Measurements from ENCODE around the gene GMDS. TPM values are rescaled to one million over a fixed set of nuclear protein-coding genes. Genes with fewer than 3 reads are reported as not detected.

Gene GMDS
- total and polyA plus RNA-seq, 2 of the 4 experiments (the other 2 are of a cell fraction), result 7.3 to 21.9 TPM

DNA sequence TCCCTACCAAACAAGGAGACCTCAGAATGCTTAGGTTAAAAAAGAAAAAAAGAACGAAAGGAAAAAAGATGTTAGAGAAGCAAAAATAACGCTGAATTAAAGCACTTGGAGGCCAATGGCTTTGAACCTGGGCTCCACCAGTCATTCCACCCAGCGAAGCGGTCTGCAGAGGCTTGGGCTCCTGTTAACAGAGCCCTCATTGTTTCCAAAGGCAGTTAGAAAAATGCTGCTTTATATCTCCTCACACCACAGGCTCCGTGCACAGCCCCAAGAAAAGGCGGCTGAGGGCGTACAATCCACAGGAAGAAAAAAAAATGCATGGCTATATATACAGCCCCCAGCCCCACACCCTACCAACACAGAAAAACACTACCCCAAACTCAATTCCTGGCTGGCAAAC lies 379.8 kb downstream of the GMDS start:
- no peak for DNase-seq
- Histone ChIP-seq H3K9me3 (ENCODE audit: control insufficient read depth, insufficient read depth, low read length) (no peaks in the 10 kb centered on the region), H4K91ac (ENCODE audit: insufficient read depth, low read depth, low read length) (no peak overlapping the region), H2BK20ac (ENCODE audit: low read depth, low read length) (no peak overlapping the region), H3K4me1 (ENCODE audit: control insufficient read depth, insufficient read depth, low read length) (peaks cover 3% of the 10 kb centered on the region; the same call in 1 of the 2 replicates), H3K36me3 (ENCODE audit: control insufficient read depth, insufficient read depth, low read length) (no peaks in the 10 kb centered on the region), H3K18ac (ENCODE audit: low read depth, low read length) (no peak overlapping the region), H2BK5ac (ENCODE audit: low read depth, low read length, poor library complexity, severe bottlenecking) (no peak overlapping the region), H3K4ac (ENCODE audit: low read depth, low read length) (no peak overlapping the region), H4K8ac (ENCODE audit: low read depth in 2 of 2, low read length in 2 of 2) (no peak overlapping the region), H4K20me1 (ENCODE audit: insufficient read depth, low read length) (no peaks in the 10 kb centered on the region), H3K27ac (ENCODE audit: insufficient read depth, low read length) (no peak overlapping the region), H2AFZ (replicated peaks; ENCODE audit: low read length, poor library complexity) (no peak overlapping the region), H3K4me3 (ENCODE audit: insufficient read depth, low read depth, low read length) (no peak overlapping the region), H3K9me1 (ENCODE audit: insufficient read depth, low read length) (no peaks in the 10 kb centered on the region), H2AK5ac (ENCODE audit: low read depth, low read length) (no peak overlapping the region), H3K23ac (ENCODE audit: low read depth, low read length) (no peak overlapping the region), H3K14ac (replicated peaks; ENCODE audit: low read depth, low read length) (no peak overlapping the region), H3K56ac (ENCODE audit: extremely low read depth, insufficient read depth, low read length) (no peak overlapping the region), H2BK120ac (ENCODE audit: low read depth, low read length) (no peak overlapping the region), H4K5ac (ENCODE audit: low read depth, low read length) (no peak overlapping the region), H3K9ac (ENCODE audit: low read depth, low read length) (no peak overlapping the region), H2BK15ac (ENCODE audit: low read depth, low read length) (no peak overlapping the region), H3K4me2 (ENCODE audit: low read depth, low read length) (no peak overlapping the region), H2AK9ac (replicated peaks; ENCODE audit: low read depth, low read length, poor library complexity) (no peak overlapping the region), H3K79me1 (ENCODE audit: low read depth in 1 of 2, low read length in 2 of 2) (no peaks in the 10 kb centered on the region), H3K27me3 (ENCODE audit: control insufficient read depth, insufficient read depth, low read length) (no peaks in the 10 kb centered on the region)
- 79% methylated on average over 3 of the region's 7 CpGs; no CpG with 5 or more reads in 1 of the 2 experiments for WGBS, 2 experiments (ENCODE audit: extremely low coverage in 2 of 2, insufficient read length in 1 of 2)
- TF ChIP-seq MXI1 (IDR thresholded peaks at IDR 0.05; ENCODE audit: borderline replicate concordance, low read depth, low read length) (no peak), SMC3 (IDR thresholded peaks at IDR 0.05; ENCODE audit: low read depth, low read length) (no peak), RAD21 (IDR thresholded peaks at IDR 0.05; ENCODE audit: low read length) (no peak), RCOR1 (IDR thresholded peaks at IDR 0.05; ENCODE audit: insufficient replicate concordance, low read length) (no peak), FOS (IDR thresholded peaks at IDR 0.05; ENCODE audit: low read depth, low read length) (no peak), RFX5 (IDR thresholded peaks at IDR 0.05; ENCODE audit: low read depth, low read length) (no peak), MAZ (IDR thresholded peaks at IDR 0.05; ENCODE audit: borderline replicate concordance, low read depth, low read length) (no peak)
- TF ChIP-seq, protein P1, sequence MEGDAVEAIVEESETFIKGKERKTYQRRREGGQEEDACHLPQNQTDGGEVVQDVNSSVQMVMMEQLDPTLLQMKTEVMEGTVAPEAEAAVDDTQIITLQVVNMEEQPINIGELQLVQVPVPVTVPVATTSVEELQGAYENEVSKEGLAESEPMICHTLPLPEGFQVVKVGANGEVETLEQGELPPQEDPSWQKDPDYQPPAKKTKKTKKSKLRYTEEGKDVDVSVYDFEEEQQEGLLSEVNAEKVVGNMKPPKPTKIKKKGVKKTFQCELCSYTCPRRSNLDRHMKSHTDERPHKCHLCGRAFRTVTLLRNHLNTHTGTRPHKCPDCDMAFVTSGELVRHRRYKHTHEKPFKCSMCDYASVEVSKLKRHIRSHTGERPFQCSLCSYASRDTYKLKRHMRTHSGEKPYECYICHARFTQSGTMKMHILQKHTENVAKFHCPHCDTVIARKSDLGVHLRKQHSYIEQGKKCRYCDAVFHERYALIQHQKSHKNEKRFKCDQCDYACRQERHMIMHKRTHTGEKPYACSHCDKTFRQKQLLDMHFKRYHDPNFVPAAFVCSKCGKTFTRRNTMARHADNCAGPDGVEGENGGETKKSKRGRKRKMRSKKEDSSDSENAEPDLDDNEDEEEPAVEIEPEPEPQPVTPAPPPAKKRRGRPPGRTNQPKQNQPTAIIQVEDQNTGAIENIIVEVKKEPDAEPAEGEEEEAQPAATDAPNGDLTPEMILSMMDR (conservative IDR thresholded peaks at IDR 0.05; ENCODE audit: low read depth, low read length), result no peak
- TF ChIP-seq, protein P2, sequence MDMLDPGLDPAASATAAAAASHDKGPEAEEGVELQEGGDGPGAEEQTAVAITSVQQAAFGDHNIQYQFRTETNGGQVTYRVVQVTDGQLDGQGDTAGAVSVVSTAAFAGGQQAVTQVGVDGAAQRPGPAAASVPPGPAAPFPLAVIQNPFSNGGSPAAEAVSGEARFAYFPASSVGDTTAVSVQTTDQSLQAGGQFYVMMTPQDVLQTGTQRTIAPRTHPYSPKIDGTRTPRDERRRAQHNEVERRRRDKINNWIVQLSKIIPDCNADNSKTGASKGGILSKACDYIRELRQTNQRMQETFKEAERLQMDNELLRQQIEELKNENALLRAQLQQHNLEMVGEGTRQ (IDR thresholded peaks at IDR 0.05; ENCODE audit: low read depth, low read length), result no peak
- intact Hi-C loops (cut with micrococcal nuclease), result no loop called here
- BruUV-seq (replicated peaks), result no TSS peak
- in situ Hi-C loops (cut with MboI; ENCODE audit: low sequenced_read_pairs), result no loop called here
- ChIA-PET POLR2A (ENCODE audit: unreplicated experiment) (no interaction called here), CTCF (no interaction called here)
- dilution Hi-C loops (cut with HindIII; ENCODE audit: low sequenced_read_pairs, unreplicated experiment), result no loop called here
- no peak for ATAC-seq (ENCODE audit: low read depth)
